Epidermal melanocyte (primary cell): ENCODE results near the gene SPEG.
"Not testable (repeated sequence)": the region's sequence is repeated elsewhere in the genome, so short reads cannot be mapped to it uniquely, and the experiment has no call there.

Source experiments
- DNase-seq: peaks from one replicate; pipeline ENCODE4 v3.0.0; 2011; ENCODE audit warnings: low spot score; ENCODE audit not compliant: insufficient read length

The SPEG gene

DNA sequence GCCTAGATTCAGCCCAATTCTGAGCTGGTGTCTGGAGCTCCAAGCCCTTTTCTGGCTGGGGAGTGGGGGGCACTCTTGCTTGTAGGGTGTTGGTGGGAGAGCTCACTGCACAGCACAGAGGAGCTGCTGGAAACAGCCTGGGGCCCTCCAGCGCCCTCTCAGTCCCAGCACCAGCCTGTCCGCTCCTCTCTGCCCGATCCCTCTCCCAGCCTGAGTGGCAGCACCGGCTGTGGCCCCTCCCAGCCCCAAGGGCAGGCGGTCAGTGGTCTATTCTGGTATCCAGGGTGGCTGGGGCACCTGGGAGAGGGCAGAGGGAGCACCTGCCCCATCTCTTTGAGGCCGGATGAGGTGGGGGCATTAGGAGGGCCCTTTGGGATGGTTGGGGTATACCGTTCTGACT is 29.7 kb upstream of the SPEG start:
- no peak for DNase-seq

DNA sequence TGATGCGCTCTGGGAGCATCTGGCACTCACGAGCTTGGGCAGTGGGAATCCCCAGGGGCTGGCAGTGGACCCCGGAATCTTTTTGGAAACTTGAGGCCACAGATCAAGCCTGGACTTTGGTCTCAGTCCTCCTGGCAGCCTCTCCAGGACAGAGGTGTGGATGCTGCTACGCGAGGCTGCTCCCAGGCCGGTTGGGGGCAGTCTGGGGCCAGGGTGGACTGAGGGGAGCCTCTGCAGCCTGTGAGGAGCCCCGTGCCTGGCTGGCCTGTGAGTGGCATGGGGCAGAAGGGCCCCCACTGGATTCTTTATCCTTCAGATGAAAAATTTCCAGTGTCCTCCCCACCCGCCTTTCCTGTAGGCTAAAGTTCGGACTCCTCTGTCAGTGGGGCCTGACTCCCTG is 29.2 kb upstream of the SPEG start:
- DNase-seq = no peak

DNA sequence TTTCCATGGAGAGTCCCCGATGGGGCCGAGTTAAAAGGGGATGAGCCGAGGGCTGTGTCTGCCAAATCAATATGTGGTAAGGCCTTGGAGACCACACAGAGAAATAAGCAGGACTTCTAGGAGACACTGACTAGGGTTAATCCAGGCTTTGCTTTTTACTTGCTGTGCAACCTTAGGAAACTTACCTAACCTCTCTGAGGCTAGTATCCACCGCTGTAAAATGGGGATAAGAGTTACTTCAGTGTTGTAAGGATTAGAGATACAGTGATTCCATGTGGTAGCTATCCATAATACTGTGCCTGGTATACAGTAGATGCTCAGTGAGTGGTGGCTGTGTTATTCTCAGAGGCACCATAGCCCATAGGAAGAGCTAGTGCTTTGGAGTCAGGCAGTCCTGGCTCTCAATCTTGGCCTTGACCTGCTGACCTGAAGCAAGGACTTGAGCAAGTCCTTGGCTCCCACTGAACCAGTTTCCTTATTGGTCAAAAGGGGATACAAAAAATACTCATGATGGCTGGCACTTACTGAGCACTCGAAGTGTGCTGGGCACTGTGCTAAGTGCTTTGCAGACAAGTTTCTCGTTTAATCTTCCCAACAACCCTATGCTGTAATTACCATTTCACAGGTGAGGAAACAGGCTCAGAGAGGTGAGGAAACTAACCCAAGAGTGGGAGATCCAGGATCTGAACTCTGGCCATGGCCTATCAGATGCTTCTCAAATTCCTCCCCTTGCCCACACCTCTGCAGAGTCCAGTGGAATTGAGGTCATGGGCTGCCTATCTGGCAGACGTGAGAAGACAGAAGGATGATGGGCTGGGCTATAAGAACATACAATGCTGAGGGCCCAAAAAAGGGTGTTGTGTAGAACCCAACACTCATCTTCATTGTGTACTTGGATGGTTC is 28.4 kb upstream of the SPEG start:
- DNase-seq = no peak

DNA sequence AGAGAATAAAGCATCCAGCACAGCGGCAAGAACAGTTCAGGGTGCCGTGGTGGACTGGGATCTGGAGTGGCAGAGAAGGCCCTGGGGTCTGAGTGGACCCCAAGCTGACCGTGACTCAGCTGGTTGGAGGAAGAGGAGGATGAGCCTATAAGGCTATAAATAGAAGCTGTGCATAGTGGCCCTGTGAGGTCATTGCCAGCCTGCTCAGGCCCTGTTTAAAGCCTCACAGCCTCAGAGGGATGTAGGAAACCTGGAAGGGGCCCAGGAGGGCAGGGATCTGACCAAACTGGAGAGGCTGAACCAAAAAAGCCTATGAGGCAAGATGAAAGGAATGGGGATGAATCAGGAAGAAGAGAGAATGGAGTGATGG is 27.8 kb upstream of the SPEG start:
- DNase-seq = no peak

DNA sequence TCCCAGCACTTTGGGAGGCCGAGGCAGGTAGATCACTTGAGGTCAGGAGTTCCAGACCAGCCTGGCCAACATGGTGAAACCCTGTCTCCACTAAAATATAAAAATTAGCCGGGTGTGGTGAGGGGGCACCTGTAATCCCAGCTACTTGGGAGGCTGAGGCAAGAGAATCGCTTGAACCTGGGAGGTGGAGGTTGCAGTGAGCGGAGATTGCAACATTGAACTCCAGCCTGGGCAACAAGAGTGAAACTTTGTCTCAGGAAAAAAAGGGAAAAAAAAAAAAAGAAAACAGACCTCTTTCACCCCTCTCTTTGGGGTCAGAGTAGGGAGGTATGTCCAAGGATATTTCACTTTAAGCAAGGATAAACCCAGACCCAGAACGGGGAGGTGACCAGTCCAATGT is 27.3 kb upstream of the SPEG start:
- DNase-seq = not testable (repeated sequence)

DNA sequence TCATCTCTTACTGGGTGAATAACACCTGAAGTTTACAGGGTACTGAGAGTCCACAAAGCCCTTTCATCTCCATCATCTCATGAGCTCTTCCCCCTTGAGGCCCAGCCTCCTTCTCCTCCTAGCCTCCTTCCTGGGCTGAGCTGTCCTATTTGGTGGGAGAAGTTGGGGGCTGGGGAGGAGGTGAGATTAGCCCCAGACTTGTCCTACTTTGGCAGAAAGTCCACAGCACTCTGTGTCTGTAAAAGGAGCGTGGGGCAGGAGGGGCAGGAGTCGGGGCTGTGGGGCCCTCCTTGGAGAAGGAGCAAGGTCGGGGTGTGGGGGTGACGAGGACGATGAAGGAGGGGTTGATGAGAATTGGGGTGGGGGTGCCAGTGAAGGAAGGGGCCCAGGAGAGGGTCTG is 26.4 kb upstream of the SPEG start:
- no peak for DNase-seq

DNA sequence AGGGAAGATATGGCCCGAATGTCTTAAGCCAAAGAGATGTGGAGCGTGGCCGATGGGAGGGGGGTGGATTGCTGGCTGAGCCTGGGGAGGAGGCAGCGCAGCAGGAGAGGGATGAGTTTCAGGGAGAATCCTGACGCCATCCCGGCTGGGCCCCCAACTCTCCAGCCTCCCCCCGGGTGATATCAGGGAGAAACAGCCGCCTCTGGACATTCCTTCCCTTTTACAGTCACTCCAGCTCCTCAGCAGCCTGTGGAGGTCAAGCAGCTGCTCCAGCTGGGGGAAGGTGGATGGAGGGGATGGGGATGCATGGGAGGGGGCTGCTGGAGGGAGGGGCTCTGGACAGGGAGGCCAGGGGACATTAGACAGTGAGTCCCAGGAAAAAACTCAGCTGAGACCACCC is 26.0 kb upstream of the SPEG start:
- no peak for DNase-seq

DNA sequence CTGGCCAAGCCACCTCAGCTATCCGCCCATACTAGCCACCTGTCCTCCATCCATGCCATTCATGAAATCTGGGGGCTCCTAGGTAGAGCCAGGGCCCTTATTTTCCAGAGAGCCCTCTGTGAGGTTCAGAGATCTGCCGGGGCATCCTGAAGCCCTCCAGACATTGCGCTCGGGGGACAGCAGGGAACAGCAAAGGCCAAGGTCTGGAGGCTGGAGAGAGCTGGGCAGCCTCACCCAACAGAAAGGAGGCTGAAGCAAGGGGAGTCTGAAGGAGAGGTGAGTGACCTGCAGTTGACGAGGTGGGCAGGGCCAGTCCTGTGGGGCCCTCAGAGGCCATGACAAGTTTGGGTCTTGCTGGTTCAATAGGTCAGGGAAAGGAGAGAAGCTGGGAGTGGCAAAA is 25.0 kb upstream of the SPEG start:
- DNase-seq = no peak

DNA sequence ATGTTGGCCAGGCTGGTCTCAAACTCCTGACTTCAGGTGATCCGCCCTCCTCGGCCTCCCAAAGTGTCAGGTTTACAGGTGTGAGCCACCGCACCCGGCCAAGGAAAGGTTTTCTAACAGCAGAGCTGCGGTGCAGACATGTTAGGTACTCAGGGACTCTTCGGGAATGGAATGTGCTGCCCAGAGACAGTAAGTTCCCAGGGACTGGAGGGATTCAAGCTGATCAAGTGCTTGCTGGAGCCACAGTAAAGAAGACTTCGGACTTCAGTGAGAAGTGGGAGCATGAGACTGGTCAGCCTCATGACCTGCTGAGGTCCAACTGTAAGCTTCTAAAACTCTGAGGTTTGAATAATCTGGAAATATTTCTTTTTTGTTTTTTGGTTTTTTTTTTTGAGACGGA is 24.3 kb upstream of the SPEG start:
- DNase-seq = no peak

DNA sequence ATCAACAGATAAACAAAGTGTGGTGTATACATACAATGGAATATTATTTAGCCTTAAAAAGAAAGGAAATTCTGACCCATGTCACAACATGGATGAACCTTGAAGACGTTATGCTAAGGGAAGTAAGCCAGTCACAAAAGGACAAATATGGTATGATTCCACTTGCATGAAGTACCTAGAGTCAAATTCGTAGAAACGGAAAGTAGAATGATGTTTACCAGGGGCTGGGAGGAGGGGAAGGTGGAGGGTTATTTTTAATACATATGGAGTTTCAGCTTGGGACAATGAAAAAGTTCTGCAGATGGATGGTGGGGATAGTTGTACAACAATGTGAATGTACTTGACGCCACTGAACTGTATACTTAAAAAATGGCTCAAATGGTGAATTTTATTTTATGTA is 19.8 kb upstream of the SPEG start:
- no peak for DNase-seq

DNA sequence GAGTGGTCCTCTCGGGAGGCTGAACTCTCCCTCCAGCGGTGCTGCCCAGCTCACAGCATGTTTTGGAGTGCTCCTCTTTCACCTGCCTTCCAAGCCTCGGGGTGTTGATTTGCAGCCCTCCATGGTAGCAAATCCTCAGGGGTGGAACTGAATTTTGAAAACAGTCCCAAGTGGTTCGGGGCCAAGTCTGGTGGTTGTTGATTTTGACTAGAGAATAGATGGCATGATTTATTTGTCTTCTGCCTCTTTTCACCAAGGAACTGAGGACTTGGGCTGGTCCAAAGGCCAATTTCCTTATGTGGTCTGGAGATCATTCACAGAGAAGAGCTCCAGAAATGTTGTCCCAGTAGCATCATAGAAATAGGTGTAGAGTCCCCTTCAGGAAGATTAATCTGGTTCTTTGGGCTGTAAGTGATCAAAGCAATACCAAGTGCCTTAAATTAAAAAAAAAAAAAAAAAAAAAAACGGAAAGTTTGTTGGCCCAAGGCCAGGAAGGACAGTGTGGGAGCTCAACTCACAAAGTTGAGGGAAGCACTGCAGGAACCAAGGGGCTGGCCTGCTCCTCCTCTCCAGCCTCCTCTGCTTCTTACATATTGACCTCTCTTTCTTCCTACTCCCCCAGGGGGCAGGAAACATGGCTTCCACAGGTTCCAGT is 18.9 kb upstream of the SPEG start:
- no peak for DNase-seq

DNA sequence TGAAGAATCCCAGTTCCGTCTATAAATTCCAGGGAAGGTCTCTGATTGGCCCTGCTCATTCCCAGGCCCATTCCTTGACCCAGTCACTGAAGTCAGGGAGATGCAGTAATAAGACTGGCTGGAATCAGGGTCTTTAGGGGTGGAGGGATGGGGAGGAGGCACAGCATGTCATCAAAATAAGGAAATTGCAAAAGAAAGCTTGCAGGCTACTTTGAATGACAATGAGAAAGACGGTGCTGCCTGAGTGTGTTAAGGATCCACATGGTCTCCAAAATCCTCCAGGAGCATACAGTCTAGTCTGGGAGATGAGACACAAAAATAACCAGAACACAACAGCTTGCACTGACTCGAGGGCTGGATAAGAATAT is 18.4 kb upstream of the SPEG start:
- no peak for DNase-seq

DNA sequence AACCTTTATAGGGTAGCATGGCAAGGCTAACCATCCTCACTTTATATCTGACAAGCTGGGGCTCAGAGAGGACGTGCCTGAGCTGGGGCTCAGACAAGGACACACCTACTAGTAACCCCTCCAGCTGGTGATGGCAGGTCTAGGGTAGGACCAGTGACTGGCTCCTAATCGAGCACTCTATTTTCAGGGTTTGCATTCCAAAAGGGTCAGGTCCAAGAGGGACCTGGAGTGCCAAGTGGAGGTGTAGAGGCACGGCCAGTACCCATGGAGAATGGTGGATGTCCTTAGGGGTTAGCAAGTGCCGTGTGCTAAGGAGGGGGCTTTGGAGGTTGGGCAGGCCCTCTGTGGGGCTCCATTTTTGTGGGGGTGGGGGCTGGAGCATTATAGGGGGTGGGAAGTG is 17.7 kb upstream of the SPEG start:
- no peak for DNase-seq

DNA sequence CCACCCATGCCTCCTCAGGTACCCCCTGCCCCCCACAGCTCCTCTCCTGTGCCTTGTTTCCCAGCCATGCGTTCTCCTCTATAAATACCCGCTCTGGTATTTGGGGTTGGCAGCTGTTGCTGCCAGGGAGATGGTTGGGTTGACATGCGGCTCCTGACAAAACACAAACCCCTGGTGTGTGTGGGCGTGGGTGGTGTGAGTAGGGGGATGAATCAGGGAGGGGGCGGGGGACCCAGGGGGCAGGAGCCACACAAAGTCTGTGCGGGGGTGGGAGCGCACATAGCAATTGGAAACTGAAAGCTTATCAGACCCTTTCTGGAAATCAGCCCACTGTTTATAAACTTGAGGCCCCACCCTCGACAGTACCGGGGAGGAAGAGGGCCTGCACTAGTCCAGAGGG is 17.3 kb upstream of the SPEG start:
- no peak for DNase-seq

DNA sequence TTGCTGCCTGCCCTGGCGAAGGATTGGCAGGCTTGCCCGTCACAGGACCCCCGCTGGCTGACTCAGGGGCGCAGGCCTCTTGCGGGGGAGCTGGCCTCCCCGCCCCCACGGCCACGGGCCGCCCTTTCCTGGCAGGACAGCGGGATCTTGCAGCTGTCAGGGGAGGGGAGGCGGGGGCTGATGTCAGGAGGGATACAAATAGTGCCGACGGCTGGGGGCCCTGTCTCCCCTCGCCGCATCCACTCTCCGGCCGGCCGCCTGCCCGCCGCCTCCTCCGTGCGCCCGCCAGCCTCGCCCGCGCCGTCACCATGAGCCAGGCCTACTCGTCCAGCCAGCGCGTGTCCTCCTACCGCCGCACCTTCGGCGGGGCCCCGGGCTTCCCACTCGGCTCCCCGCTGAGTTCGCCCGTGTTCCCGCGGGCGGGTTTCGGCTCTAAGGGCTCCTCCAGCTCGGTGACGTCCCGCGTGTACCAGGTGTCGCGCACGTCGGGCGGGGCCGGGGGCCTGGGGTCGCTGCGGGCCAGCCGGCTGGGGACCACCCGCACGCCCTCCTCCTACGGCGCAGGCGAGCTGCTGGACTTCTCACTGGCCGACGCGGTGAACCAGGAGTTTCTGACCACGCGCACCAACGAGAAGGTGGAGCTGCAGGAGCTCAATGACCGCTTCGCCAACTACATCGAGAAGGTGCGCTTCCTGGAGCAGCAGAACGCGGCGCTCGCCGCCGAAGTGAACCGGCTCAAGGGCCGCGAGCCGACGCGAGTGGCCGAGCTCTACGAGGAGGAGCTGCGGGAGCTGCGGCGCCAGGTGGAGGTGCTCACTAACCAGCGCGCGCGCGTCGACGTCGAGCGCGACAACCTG is 16.3 kb upstream of the SPEG start, which contains the start of gene DES:
Gene DES, plus strand, starts transcription at position 223 of the 857 bp plus-strand sequence. Its CDS starts 86 bp downstream, at position 309.
- DNase-seq = no peak

DNA sequence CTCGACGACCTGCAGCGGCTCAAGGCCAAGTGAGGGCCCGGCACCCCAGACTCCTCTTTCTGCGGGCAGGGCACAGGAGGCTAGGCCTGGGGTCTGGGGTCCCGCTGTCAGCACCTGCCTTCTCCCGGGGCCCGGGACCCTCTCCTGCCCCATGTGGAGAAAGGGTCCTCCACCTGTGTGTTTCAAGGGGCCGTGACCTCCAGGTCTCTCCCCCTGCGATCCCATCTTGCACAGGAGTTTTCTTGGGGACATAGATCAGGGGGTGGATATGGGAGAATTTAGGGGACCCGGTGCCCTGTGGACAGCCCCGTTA is 15.7 kb upstream of the SPEG start:
- no peak for DNase-seq

DNA sequence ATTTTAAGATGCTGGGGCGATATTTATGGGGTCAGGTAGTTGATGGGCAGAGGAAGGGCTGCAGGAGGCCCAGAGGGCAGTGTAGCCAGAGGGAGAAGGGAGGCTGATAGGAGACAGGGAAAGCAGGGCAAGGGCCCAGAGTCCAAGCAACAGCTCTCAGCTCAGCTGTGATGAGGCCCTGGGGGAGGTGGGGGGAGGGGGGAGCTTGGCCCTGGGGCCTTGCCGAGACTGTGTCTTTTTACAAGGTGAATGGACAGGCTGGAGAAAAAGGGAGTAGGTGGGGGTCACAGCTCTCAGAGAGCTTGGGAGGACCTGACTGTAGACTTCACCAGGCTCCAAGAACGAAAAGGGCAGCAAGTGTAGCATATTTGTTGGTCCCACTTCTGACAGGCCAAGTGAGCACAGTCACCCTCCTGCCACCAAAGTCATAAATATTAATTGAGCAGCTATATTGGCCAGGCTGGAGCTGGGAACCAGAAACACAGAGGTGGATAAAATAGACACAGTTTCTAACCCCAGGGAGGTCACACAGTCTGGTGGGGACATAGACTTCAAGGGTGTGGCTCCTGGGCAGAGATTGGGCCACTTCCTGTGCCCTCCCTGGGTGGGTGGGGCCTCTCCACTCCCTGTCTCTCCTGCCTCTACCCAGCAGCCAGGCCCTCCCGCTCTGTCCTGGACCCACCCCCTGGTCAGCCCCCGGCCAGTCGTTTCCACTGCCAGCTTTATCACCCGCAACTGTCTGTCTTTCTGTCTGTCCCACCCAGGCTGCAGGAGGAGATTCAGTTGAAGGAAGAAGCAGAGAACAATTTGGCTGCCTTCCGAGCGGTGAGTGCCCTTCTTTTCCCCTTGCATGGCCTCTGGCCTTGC is 15.1 kb upstream of the SPEG start:
- DNase-seq = no peak

DNA sequence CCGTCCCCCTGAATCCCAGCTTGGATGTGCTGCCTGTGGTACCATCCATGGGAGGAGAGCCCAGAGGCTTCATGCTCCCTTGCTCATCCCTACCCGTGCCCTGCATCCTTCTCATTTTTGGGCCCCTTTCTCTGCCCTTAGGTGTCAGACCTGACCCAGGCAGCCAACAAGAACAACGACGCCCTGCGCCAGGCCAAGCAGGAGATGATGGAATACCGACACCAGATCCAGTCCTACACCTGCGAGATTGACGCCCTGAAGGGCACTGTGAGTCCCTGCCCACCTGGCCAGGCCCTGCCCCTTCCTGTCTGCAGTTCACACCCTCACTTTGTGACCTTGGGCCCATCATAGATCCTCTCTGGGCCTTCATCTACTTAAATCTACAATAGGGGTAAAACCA is 14.0 kb upstream of the SPEG start:
- DNase-seq = peak; percentile 2

DNA sequence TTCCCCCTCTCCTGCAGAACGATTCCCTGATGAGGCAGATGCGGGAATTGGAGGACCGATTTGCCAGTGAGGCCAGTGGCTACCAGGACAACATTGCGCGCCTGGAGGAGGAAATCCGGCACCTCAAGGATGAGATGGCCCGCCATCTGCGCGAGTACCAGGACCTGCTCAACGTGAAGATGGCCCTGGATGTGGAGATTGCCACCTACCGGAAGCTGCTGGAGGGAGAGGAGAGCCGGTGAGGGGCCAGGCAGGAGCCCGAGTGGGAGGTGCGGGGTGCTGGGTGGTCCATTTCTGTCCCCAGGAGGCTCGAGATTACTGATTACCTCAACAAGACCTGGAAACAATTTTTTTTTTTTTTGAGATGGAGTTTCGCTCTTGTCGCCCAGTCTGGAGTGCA is 13.3 kb upstream of the SPEG start:
- DNase-seq = peak; percentile 8

DNA sequence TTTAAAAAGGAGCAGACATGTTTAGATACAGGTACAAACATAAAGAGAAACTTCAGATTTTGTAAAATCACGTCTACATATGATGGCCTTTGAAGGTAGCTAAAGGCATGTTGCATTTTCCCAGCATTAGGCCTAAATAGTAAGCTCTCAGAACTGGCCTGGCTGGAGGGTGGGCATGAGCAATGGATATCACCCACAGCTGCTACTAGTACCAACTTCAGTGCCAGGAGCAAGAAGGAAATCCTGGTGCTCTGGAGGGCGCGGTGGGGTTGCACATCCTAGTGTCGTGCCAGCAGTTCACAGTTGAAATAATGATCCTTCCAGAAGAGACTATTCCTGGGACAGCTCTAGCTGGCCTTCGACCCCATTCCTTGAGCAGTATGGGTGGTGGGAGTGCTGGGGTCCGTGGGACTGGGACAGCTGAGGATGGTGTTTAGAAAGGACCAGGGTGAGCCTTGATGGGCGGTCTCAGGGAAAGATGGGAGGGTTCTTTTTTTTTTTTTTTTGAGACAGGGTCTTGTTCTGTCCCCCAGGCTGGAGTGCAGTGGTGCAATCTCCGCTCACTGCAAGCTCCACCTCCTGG is 11.6 kb upstream of the SPEG start:
- DNase-seq = no peak
